ENCODE measurements around the gene C14orf132. TPM values are rescaled to one million over a fixed set of nuclear protein-coding genes. Genes with fewer than 3 reads are reported as not detected.

The C14orf132 gene
- total RNA-seq, 1 donor from 2014 or later, result 44.8 TPM

DNA sequence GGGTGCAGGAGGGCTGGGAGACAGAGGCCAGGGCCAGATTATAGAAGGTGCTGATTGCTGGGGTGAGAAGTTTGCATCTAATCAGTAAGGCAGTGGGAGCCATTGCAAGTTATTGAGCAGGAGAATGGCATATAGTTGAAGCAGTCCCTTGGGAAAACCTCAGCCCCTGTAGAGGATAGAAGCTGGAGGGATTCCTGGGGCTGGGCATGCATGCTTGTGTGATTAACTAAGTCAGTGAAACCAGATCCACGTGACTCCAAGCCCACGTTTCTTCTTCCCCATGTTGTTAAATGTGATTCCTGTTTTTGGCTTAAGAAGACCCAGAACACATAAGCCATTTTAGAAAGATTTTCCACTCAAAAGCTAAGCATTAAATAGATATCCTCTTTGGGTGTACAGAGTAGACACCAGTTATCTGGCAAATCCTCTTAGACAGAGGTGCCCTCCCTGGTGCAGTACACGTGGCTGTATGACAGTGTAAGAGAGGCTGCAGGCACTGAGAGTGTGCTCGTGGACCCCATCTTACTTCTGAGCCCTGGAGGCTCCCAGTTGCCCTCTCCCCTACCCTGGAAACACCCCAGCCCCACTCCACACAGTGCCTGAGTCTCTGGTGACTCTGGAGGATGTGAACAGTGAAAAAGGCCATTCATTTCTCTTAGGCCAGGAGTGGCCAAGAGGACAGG, 3.2 kb downstream of the C14orf132 start:
- H3K9me3 ChIP-seq, result no peaks in the 10 kb centered on the region
- DNase-seq (no peak), ATAC-seq (no peak)
- TF ChIP-seq, protein P1, sequence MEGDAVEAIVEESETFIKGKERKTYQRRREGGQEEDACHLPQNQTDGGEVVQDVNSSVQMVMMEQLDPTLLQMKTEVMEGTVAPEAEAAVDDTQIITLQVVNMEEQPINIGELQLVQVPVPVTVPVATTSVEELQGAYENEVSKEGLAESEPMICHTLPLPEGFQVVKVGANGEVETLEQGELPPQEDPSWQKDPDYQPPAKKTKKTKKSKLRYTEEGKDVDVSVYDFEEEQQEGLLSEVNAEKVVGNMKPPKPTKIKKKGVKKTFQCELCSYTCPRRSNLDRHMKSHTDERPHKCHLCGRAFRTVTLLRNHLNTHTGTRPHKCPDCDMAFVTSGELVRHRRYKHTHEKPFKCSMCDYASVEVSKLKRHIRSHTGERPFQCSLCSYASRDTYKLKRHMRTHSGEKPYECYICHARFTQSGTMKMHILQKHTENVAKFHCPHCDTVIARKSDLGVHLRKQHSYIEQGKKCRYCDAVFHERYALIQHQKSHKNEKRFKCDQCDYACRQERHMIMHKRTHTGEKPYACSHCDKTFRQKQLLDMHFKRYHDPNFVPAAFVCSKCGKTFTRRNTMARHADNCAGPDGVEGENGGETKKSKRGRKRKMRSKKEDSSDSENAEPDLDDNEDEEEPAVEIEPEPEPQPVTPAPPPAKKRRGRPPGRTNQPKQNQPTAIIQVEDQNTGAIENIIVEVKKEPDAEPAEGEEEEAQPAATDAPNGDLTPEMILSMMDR (IDR thresholded peaks at IDR 0.05), result no peak
- H3K36me3 ChIP-seq, result no peaks in the 10 kb centered on the region
- intact Hi-C loops (cut with DNase I), result no loop called here
- no peak overlapping the region for H3K27ac ChIP-seq
- peaks cover 26% of the 10 kb centered on the region for H3K4me1 ChIP-seq
- H3K27me3 ChIP-seq (ENCODE audit: low read depth), result peaks cover 6% of the 10 kb centered on the region
- H3K4me3 ChIP-seq, result no peak overlapping the region

DNA sequence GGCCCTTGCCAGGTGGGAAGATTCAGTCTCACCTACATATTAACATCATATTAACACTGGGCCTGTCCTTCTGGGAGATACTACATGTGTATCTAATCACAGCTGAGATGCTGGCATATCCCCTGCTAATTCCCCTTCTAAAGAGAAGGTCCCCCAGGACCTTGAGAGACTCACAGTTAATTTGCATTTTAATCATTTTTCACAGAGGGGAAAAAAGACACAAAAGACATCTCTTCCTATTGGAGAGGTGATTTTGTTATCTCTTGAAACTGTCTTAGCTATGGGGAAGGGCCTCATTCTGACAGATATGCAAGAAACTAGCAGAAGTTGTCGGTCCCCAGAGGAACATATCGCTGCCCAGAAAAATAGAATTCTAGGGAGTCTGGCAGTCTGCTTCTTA, 7.5 kb downstream of the C14orf132 start:
- H3K4me1 ChIP-seq, result peaks cover 3% of the 10 kb centered on the region
- H3K27me3 ChIP-seq (ENCODE audit: low read depth), result no peaks in the 10 kb centered on the region
- no peaks in the 10 kb centered on the region for H3K9me3 ChIP-seq
- H3K4me3 ChIP-seq, result no peak overlapping the region
- no peak overlapping the region for H3K27ac ChIP-seq
- H3K36me3 ChIP-seq, result no peaks in the 10 kb centered on the region
- intact Hi-C loops (cut with DNase I), result no loop called here
- no peak for DNase-seq
- TF ChIP-seq, protein P1 (IDR thresholded peaks at IDR 0.05), result no peak
- no peak for ATAC-seq

DNA sequence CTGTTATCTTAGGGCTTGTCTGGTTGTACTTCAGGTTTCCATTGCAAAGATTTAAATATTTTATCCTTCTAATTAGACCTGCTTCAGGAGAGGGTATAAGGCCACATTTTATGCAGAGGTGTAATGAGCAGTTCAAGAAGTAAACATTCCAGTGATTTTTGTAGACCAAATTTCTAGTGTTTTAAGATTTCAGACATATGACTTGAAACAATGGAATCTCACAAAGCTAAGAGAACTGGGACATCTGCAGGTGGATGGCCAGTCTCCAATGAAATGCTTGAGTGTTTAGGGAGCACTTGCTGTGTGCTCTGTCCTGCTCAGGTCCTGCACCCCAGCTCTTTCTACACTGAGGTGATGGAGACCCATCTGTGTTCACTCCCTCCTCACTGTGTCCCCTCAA, 7.9 kb downstream of the C14orf132 start:
- Histone ChIP-seq H3K27ac (no peak overlapping the region), H3K4me3 (no peak overlapping the region), H3K27me3 (ENCODE audit: low read depth) (no peaks in the 10 kb centered on the region), H3K36me3 (no peaks in the 10 kb centered on the region), H3K9me3 (no peaks in the 10 kb centered on the region), H3K4me1 (no peaks in the 10 kb centered on the region)
- intact Hi-C loops (cut with DNase I), result no loop called here
- DNase-seq, result no peak
- TF ChIP-seq, protein P1 (IDR thresholded peaks at IDR 0.05), result no peak
- no peak for ATAC-seq

DNA sequence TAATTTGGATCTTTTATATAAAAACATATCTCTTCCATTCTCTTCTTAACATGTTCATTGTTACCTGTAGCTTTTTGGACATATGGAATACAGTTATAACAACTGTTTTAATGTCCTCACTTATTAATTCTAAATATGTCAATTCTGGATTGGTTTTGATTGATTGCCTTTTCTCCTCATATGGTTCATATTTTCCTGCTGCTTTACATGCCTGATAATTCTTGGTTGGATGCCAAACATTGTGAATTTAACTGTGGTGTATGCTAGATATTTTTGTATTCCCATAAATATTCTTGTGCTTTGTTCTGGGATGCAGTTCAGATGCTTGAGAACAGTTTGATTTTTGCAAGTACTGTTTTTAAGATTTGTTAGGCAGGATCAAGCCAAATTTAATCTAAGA, 10.8 kb downstream of the C14orf132 start:
- peaks cover 2% of the 10 kb centered on the region for H3K4me1 ChIP-seq
- DNase-seq, result no peak
- no peaks in the 10 kb centered on the region for H3K27me3 ChIP-seq (ENCODE audit: low read depth)
- TF ChIP-seq, protein P1 (IDR thresholded peaks at IDR 0.05), result no peak
- intact Hi-C loops (cut with DNase I), result no loop called here
- H3K9me3 ChIP-seq, result no peaks in the 10 kb centered on the region
- no peak for ATAC-seq
- H3K36me3 ChIP-seq, result peaks cover 12% of the 10 kb centered on the region
- H3K4me3 ChIP-seq, result no peak overlapping the region
- H3K27ac ChIP-seq, result no peak overlapping the region

DNA sequence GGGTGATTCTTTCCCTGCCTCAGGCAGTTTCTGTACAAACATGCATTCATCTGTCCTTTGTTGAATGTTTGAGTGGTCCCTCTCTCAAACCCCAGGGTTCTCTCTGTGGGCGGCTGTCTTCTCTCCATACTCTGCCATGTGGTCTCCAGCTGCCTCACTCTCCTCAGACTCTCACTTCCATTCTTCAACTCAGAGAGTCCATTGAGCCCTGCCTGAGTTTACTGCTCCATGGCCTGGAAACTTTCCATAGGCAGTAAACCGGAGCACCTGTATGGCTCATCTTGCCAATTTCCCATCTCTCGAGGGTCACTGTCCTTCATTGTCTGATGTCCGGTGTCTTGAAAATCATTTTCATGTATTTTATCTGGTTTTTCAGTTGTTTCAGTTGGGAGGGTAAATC, 11.3 kb downstream of the C14orf132 start:
- DNase-seq, result no peak
- intact Hi-C loops (cut with DNase I), result no loop called here
- H3K27me3 ChIP-seq (ENCODE audit: low read depth), result no peaks in the 10 kb centered on the region
- H3K9me3 ChIP-seq, result no peaks in the 10 kb centered on the region
- no peak overlapping the region for H3K27ac ChIP-seq
- H3K36me3 ChIP-seq, result peaks cover 12% of the 10 kb centered on the region
- H3K4me1 ChIP-seq, result peaks cover 7% of the 10 kb centered on the region
- TF ChIP-seq, protein P1 (IDR thresholded peaks at IDR 0.05), result no peak
- H3K4me3 ChIP-seq, result no peak overlapping the region
- ATAC-seq, result no peak

All from lower lobe of right lung (tissue), 2 donors.